ENCODE results near the gene CLCA2.

The CLCA2 gene, protein sequence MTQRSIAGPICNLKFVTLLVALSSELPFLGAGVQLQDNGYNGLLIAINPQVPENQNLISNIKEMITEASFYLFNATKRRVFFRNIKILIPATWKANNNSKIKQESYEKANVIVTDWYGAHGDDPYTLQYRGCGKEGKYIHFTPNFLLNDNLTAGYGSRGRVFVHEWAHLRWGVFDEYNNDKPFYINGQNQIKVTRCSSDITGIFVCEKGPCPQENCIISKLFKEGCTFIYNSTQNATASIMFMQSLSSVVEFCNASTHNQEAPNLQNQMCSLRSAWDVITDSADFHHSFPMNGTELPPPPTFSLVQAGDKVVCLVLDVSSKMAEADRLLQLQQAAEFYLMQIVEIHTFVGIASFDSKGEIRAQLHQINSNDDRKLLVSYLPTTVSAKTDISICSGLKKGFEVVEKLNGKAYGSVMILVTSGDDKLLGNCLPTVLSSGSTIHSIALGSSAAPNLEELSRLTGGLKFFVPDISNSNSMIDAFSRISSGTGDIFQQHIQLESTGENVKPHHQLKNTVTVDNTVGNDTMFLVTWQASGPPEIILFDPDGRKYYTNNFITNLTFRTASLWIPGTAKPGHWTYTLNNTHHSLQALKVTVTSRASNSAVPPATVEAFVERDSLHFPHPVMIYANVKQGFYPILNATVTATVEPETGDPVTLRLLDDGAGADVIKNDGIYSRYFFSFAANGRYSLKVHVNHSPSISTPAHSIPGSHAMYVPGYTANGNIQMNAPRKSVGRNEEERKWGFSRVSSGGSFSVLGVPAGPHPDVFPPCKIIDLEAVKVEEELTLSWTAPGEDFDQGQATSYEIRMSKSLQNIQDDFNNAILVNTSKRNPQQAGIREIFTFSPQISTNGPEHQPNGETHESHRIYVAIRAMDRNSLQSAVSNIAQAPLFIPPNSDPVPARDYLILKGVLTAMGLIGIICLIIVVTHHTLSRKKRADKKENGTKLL

DNA sequence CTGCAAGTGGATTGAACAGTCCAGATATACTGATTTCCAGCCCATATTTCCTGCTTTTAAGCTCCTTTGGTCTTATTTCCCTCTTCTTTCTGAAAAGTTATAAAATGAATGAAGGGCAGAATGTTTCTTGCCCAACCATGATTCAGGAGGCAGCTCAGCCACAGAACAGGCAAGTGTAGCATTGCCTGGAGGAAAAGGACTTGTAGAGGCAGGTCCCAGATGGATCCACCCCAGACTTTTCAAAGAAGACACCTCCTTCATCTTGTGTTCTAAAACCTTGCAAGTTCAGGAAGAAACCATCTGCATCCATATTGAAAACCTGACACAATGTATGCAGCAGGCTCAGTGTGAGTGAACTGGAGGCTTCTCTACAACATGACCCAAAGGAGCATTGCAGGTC lies at the start of gene CLCA2:
Gene CLCA2, plus strand, starts transcription at position 299 of the 400 bp plus-strand sequence. Its CDS starts 77 bp downstream, at position 376.
- H3K9me2 ChIP-seq (replicated peaks; ENCODE audit: low read depth, low read length): no peaks in the 10 kb centered on the region
- no peaks in the 10 kb centered on the region for H3K27me3 ChIP-seq (ENCODE audit: insufficient read depth, low read length, poor library complexity, severe bottlenecking)
- no peaks in the 10 kb centered on the region for H3K79me2 ChIP-seq (ENCODE audit: insufficient read depth, low read length)
- H3K4me1 ChIP-seq (ENCODE audit: insufficient read depth, low read length, poor library complexity, severe bottlenecking): no peaks in the 10 kb centered on the region
- H3K36me3 ChIP-seq (ENCODE audit: insufficient read depth, low read length): no peaks in the 10 kb centered on the region
- no peak within 1 kb of the TSS for H2AFZ ChIP-seq (ENCODE audit: low read length)
- no peak within 1 kb of the TSS for H3K4me2 ChIP-seq (ENCODE audit: low read depth, low read length, poor library complexity, severe bottlenecking)
- H3F3A ChIP-seq (ENCODE audit: low read depth): no peaks in the 10 kb centered on the region
- H4K20me1 ChIP-seq (ENCODE audit: insufficient read depth, low read length, poor library complexity, severe bottlenecking): no peaks in the 10 kb centered on the region
- H3K9ac ChIP-seq (ENCODE audit: low read depth, low read length, poor library complexity, severe bottlenecking): no peak within 1 kb of the TSS
- no peak for TF ChIP-seq EZH2phosphoT487 (IDR thresholded peaks at IDR 0.05; ENCODE audit: borderline replicate concordance)
- TF ChIP-seq, protein P1, sequence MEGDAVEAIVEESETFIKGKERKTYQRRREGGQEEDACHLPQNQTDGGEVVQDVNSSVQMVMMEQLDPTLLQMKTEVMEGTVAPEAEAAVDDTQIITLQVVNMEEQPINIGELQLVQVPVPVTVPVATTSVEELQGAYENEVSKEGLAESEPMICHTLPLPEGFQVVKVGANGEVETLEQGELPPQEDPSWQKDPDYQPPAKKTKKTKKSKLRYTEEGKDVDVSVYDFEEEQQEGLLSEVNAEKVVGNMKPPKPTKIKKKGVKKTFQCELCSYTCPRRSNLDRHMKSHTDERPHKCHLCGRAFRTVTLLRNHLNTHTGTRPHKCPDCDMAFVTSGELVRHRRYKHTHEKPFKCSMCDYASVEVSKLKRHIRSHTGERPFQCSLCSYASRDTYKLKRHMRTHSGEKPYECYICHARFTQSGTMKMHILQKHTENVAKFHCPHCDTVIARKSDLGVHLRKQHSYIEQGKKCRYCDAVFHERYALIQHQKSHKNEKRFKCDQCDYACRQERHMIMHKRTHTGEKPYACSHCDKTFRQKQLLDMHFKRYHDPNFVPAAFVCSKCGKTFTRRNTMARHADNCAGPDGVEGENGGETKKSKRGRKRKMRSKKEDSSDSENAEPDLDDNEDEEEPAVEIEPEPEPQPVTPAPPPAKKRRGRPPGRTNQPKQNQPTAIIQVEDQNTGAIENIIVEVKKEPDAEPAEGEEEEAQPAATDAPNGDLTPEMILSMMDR (conservative IDR thresholded peaks at IDR 0.05; ENCODE audit: low read length): no peak
- no peaks in the 10 kb centered on the region for H3K9me3 ChIP-seq (ENCODE audit: insufficient read depth, low read depth, low read length)
- H3K4me3 ChIP-seq (ENCODE audit: low read length, poor library complexity, severe bottlenecking): no peak within 1 kb of the TSS

DNA sequence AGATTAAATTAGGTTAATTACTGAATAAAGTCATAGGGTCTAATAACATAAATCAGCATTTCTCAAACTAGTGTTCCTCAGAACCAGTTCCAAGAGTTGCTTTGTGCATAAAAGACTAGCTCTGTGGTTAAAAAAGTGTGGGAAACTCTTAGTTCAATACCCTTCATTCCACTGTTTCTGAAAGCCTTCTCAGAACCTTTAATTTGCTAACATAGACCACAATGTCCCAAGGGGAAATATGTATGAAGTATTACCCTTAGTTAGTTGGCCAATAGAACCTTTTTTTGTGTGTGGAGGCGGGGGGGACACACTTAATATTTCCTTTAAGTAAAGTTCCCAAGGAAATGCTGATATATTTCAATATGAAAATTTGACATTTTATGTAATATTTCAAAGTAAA lies 48.3 kb upstream of the CLCA2 start:
- Histone ChIP-seq H3K9ac (ENCODE audit: low read depth, low read length, poor library complexity, severe bottlenecking) (no peak overlapping the region), H3K4me2 (ENCODE audit: low read depth, low read length, poor library complexity, severe bottlenecking) (no peak overlapping the region), H3K4me1 (ENCODE audit: insufficient read depth, low read length, poor library complexity, severe bottlenecking) (no peaks in the 10 kb centered on the region), H3K9me2 (replicated peaks; ENCODE audit: low read depth, low read length) (no peaks in the 10 kb centered on the region), H3K36me3 (ENCODE audit: insufficient read depth, low read length) (peaks cover 8% of the 10 kb centered on the region; the same call in 1 of the 2 replicates), H2AFZ (ENCODE audit: low read length) (no peak overlapping the region), H3K9me3 (ENCODE audit: insufficient read depth, low read depth, low read length) (peaks cover 15% of the 10 kb centered on the region; the same call in 1 of the 2 replicates), H3K27me3 (ENCODE audit: insufficient read depth, low read length, poor library complexity, severe bottlenecking) (no peaks in the 10 kb centered on the region), H3K4me3 (ENCODE audit: low read length, poor library complexity, severe bottlenecking) (no peak overlapping the region), H3F3A (ENCODE audit: low read depth) (no peaks in the 10 kb centered on the region), H3K79me2 (ENCODE audit: insufficient read depth, low read length) (no peaks in the 10 kb centered on the region), H4K20me1 (ENCODE audit: insufficient read depth, low read length, poor library complexity, severe bottlenecking) (no peaks in the 10 kb centered on the region)
- TF ChIP-seq EZH2phosphoT487 (IDR thresholded peaks at IDR 0.05; ENCODE audit: borderline replicate concordance): no peak
- TF ChIP-seq, protein P1 (conservative IDR thresholded peaks at IDR 0.05; ENCODE audit: low read length): no peak

DNA sequence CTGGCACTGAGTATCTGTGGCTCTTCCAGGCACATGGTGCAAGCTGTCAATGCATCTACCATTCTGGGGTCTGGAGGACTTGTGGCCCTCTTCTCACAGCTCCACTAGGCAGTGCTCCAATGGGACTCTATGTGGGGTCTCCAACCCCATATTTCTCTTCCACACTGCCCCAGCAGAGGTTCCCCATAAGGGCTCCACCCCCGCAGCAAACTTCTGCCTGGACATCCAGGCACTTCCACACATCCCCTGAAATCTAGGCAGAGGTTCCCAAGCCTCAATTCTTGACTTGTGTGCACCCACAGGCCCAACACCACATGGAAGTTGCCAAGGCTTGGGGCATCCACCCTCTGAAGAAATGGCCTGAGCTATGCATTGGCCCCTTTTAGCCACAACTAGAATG lies 46.6 kb upstream of the CLCA2 start:
- H3K4me3 ChIP-seq (ENCODE audit: low read length, poor library complexity, severe bottlenecking): no peak overlapping the region
- no peaks in the 10 kb centered on the region for H3K9me2 ChIP-seq (replicated peaks; ENCODE audit: low read depth, low read length)
- no peak overlapping the region for H2AFZ ChIP-seq (ENCODE audit: low read length)
- TF ChIP-seq, protein P1 (conservative IDR thresholded peaks at IDR 0.05; ENCODE audit: low read length): no peak
- TF ChIP-seq EZH2phosphoT487 (IDR thresholded peaks at IDR 0.05; ENCODE audit: borderline replicate concordance): no peak
- peaks cover 8% of the 10 kb centered on the region; the same call in 1 of the 2 replicates for H3K36me3 ChIP-seq (ENCODE audit: insufficient read depth, low read length)
- no peak overlapping the region for H3K4me2 ChIP-seq (ENCODE audit: low read depth, low read length, poor library complexity, severe bottlenecking)
- H4K20me1 ChIP-seq (ENCODE audit: insufficient read depth, low read length, poor library complexity, severe bottlenecking): no peaks in the 10 kb centered on the region
- no peaks in the 10 kb centered on the region for H3K27me3 ChIP-seq (ENCODE audit: insufficient read depth, low read length, poor library complexity, severe bottlenecking)
- no peaks in the 10 kb centered on the region for H3K79me2 ChIP-seq (ENCODE audit: insufficient read depth, low read length)
- H3K9ac ChIP-seq (ENCODE audit: low read depth, low read length, poor library complexity, severe bottlenecking): no peak overlapping the region
- H3K4me1 ChIP-seq (ENCODE audit: insufficient read depth, low read length, poor library complexity, severe bottlenecking): no peaks in the 10 kb centered on the region
- H3K9me3 ChIP-seq (ENCODE audit: insufficient read depth, low read depth, low read length): peaks cover 15% of the 10 kb centered on the region; the same call in 1 of the 2 replicates
- H3F3A ChIP-seq (ENCODE audit: low read depth): no peaks in the 10 kb centered on the region
